Endothelial cell of umbilical vein (primary cell): ENCODE data around the gene SNW1. TPM values are rescaled to one million over a fixed set of nuclear protein-coding genes. Genes with fewer than 3 reads are reported as not detected.

Experiments used
- BruUV-seq: library from RNA; stranded (reverse); fragments of 400-500 nt; replicated peaks from 2 replicates; lab custom pipeline; 2021; lab: Mats Ljungman, UMichigan
- CTCF ChIA-PET: fragments of 300-600, 350-600 bp; sonication (Branson Sonifier 250); formaldehyde crosslinking; loops from one replicate; lab custom pipeline; 2021; ENCODE audit warnings: antibody characterized with exemption, inconsistent platforms; lab: Charles Lee
- POLR2A ChIA-PET: fragments of 300-600, 350-600 bp; sonication (Branson Sonifier 250); formaldehyde crosslinking; loops from one replicate; lab custom pipeline; 2021; ENCODE audit warnings: antibody characterized with exemption, inconsistent platforms; lab: Charles Lee
- DNase-seq: peaks from one replicate; pipeline ENCODE4 v3.0.0-alpha.2; 2011; ENCODE audit warnings: low read depth, low spot score
- FAIRE-seq: peaks from 2 replicates; lab custom pipeline; 2011; peaks lifted over from hg19 to GRCh38; lab: Jason Lieb, UNC
- H2AFZ ChIP-seq: 2 replicates; pipeline ENCODE4 v1.6.0; 2012; ENCODE audit warnings: low read depth, low read length, control low read depth, inconsistent platforms
- H3K27ac ChIP-seq: 2 replicates; pipeline ENCODE4 v1.5.1; 2011; ENCODE audit warnings: low read depth, mild to moderate bottlenecking, control low read depth, low read length, moderate library complexity; ENCODE audit not compliant: insufficient read depth
- H3K27me3 ChIP-seq, 2 experiments: 2 replicates each; pipeline versions ENCODE4 v1.6.0 to v1.6.1; 2011; ENCODE audit warnings: low read length in 2 of 2, mixed read lengths in 1 of 2; ENCODE audit not compliant: control insufficient read depth in 2 of 2, insufficient read depth in 2 of 2
- H3K36me3 ChIP-seq, 2 experiments: 2 replicates in 1 of 2; 3 replicates in 1 of 2; pipeline ENCODE4 v1.5.1; 2011; ENCODE audit warnings: low read length in 2 of 2, mild to moderate bottlenecking in 1 of 2, moderate library complexity in 1 of 2; ENCODE audit not compliant: control insufficient read depth in 2 of 2, insufficient read depth in 2 of 2; ENCODE audit errors: extremely low read depth in 1 of 2
- H3K4me1 ChIP-seq: 3 replicates; pipeline ENCODE4 v1.5.1; 2011; ENCODE audit warnings: mild to moderate bottlenecking, low read length; ENCODE audit not compliant: control insufficient read depth, insufficient read depth; ENCODE audit errors: extremely low read depth
- H3K4me2 ChIP-seq: 2 replicates; pipeline ENCODE4 v1.6.1; 2011; ENCODE audit warnings: low read length, control low read depth, mixed read lengths; ENCODE audit not compliant: insufficient read depth
- H3K4me3 ChIP-seq, 3 experiments: fragments of 200-600 bp in 1 of 3; sonication (generic), shearing (Covaris generic) in 1 of 3; replicated peaks in 1 of 3; 2 replicates each; pipeline ENCODE4 v1.5.1; 2011 to 2016; ENCODE audit warnings: control low read depth in 3 of 3, low read length in 3 of 3, mild to moderate bottlenecking in 2 of 3, inconsistent platforms in 1 of 3, low read depth in 1 of 3, moderate library complexity in 1 of 3; ENCODE audit not compliant: insufficient read depth in 1 of 3
- H3K79me2 ChIP-seq: 2 replicates; pipeline ENCODE4 v1.6.0; 2012; ENCODE audit warnings: low read length, inconsistent platforms; ENCODE audit not compliant: control insufficient read depth, insufficient read depth
- H3K9ac ChIP-seq: replicated peaks from 2 replicates; pipeline ENCODE3; 2011; ENCODE audit warnings: low read length, control low read depth; ENCODE audit not compliant: insufficient read depth; ENCODE audit errors: extremely low read depth
- H3K9me1 ChIP-seq: replicated peaks from 3 replicates; pipeline ENCODE4 v1.6.0; 2011; ENCODE audit warnings: mild to moderate bottlenecking, low read length; ENCODE audit not compliant: control insufficient read depth, insufficient read depth; ENCODE audit errors: extremely low read depth
- H3K9me3 ChIP-seq: replicated peaks from 2 replicates; pipeline ENCODE4 v1.5.1; 2012; ENCODE audit warnings: low read length, inconsistent platforms; ENCODE audit not compliant: control insufficient read depth, insufficient read depth
- H4K20me1 ChIP-seq: replicated peaks from 2 replicates; pipeline ENCODE3; 2011; ENCODE audit warnings: mild to moderate bottlenecking, low read length; ENCODE audit not compliant: control insufficient read depth, insufficient read depth; ENCODE audit errors: extremely low read depth
- EZH2 ChIP-seq: IDR thresholded peaks from 2 replicates; pipeline ENCODE4 v1.6.1; 2012; ENCODE audit warnings: borderline replicate concordance, low read depth, mild to moderate bottlenecking, moderate library complexity, low read length, inconsistent platforms; ENCODE audit not compliant: severe bottlenecking
- FOS ChIP-seq: IDR thresholded peaks from 2 replicates; pipeline ENCODE4 v1.6.1; 2011; ENCODE audit warnings: mild to moderate bottlenecking, low read length, moderate library complexity, borderline replicate concordance; ENCODE audit not compliant: insufficient read depth
- JUN ChIP-seq: IDR thresholded peaks from 2 replicates; pipeline ENCODE4 v1.6.1; 2011; ENCODE audit warnings: borderline replicate concordance, low read depth; ENCODE audit not compliant: insufficient read length, insufficient read depth
- MYC ChIP-seq: IDR thresholded peaks from one replicate; pipeline ENCODE4 v1.6.1; 2011; ENCODE audit warnings: mild to moderate bottlenecking, low read depth, low read length
- POLR2A ChIP-seq: IDR thresholded peaks from 2 replicates; pipeline ENCODE4 v1.6.1; 2012; ENCODE audit warnings: low read depth, mild to moderate bottlenecking, control low read depth, low read length
- POLR2AphosphoS5 ChIP-seq: IDR thresholded peaks from 2 replicates; pipeline ENCODE4 v1.6.1; 2012; ENCODE audit warnings: low read depth, mild to moderate bottlenecking, control low read depth, low read length, moderate library complexity; ENCODE audit not compliant: insufficient read depth
- dilution Hi-C: fragments of 300-500 bp; cut with MboI; formaldehyde crosslinking; loops from one replicate; pipeline ENCODE4 v1.15.0; 2019; ENCODE audit warnings: low sequenced_read_pairs; ENCODE audit not compliant: extremely low pct_ligation_motif_present
- intact Hi-C: fragments of 100-400 bp; cut with micrococcal nuclease; formaldehyde crosslinking; loops from one replicate; pipeline ENCODE4 v1.10.0; 2022
- polyA plus RNA-seq, 4 experiments: library from polyadenylated mRNA; depleted of rRNA in 3 of 4; stranded (reverse) in 3 of 4; unstranded in 1 of 4; fragments of >200 nt; gene quantifications; 2 replicates each; pipeline versions ENCODE4 v1.2.1 to v1.2.3, GENCODE V29; 2011 to 2012; ENCODE audit warnings: missing spikeins in 1 of 4
- total RNA-seq: library from RNA; stranded (reverse); gene quantifications from 2 replicates; pipeline ENCODE4 v1.2.3, GENCODE V29; 2021
- TF ChIP-seq, protein P1 (sequence below): IDR thresholded peaks from 2 replicates; pipeline ENCODE4 v1.6.1; 2011; ENCODE audit not compliant: insufficient read depth, insufficient read length
- TF ChIP-seq, protein P2 (sequence below), 2 donors: IDR thresholded peaks; 1 replicate in 1 of 2; 2 replicates in 1 of 2; pipeline ENCODE4 v1.5.1; 2011; ENCODE audit warnings: low read length in 2 of 2, mild to moderate bottlenecking in 2 of 2, moderate library complexity in 2 of 2, control low read depth in 1 of 2, inconsistent platforms in 1 of 2, low read depth in 1 of 2; ENCODE audit not compliant: insufficient read depth in 1 of 2; ENCODE audit errors: extremely low read depth in 1 of 2

SNW1 gene
- total and polyA plus RNA-seq, 2 donors (not counting 3 experiments of a cell fraction or from before 2014, with no cell fraction given) = 14.3 to 104 TPM

DNA sequence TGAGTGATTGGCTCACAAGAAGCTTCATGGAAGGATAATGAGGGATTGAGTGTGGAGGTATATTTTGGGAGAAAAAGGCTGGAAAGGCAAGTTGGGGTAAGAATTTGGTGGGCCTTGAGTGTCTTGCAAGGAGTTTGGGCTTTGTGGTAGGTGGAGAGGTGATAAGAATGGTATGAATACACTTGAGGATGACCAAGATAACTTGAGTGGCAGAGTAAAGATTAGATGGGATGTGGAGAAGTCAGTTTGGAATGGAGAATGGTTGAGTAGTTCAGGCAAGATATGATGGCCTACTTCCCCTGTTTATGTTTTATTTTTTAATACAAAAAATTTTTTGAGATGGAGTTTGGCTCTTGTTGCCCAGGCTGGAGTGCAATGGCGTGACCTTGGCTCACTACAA is 48.1 kb upstream of the SNW1 start:
- no peaks in the 10 kb centered on the region for H3K4me1 ChIP-seq
- no peaks in the 10 kb centered on the region for H4K20me1 ChIP-seq
- no peak overlapping the region for H3K27ac ChIP-seq
- no peak overlapping the region for H2AFZ ChIP-seq
- TF ChIP-seq, protein P1, sequence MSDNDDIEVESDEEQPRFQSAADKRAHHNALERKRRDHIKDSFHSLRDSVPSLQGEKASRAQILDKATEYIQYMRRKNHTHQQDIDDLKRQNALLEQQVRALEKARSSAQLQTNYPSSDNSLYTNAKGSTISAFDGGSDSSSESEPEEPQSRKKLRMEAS = no peak
- TF ChIP-seq EZH2 (no peak), FOS (no peak), MYC (no peak), POLR2A (no peak), JUN (no peak), POLR2AphosphoS5 (no peak)
- TF ChIP-seq, protein P2, sequence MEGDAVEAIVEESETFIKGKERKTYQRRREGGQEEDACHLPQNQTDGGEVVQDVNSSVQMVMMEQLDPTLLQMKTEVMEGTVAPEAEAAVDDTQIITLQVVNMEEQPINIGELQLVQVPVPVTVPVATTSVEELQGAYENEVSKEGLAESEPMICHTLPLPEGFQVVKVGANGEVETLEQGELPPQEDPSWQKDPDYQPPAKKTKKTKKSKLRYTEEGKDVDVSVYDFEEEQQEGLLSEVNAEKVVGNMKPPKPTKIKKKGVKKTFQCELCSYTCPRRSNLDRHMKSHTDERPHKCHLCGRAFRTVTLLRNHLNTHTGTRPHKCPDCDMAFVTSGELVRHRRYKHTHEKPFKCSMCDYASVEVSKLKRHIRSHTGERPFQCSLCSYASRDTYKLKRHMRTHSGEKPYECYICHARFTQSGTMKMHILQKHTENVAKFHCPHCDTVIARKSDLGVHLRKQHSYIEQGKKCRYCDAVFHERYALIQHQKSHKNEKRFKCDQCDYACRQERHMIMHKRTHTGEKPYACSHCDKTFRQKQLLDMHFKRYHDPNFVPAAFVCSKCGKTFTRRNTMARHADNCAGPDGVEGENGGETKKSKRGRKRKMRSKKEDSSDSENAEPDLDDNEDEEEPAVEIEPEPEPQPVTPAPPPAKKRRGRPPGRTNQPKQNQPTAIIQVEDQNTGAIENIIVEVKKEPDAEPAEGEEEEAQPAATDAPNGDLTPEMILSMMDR (IDR thresholded peaks at IDR 0.05; ENCODE audit: extremely low read depth in 1 of 2, insufficient read depth in 1 of 2, low read depth in 1 of 2, low read length in 2 of 2) = no peak
- H3K27me3 ChIP-seq = no peaks in the 10 kb centered on the region
- no peak overlapping the region for H3K9ac ChIP-seq
- FAIRE-seq (no peak), DNase-seq (no peak)
- intact Hi-C loops (no loop called here), dilution Hi-C loops (no loop called here)
- no peaks in the 10 kb centered on the region for H3K9me1 ChIP-seq
- H3K9me3 ChIP-seq = no peaks in the 10 kb centered on the region
- H3K4me3 ChIP-seq = no peak overlapping the region
- CTCF ChIA-PET = no interaction called here
- no peaks in the 10 kb centered on the region for H3K79me2 ChIP-seq
- H3K36me3 ChIP-seq = no peaks in the 10 kb centered on the region
- H3K4me2 ChIP-seq = no peak overlapping the region
- no TSS peak for BruUV-seq
- POLR2A ChIA-PET = no interaction called here
